ENCODE results near the gene KRT31. TPM values are rescaled to one million over a fixed set of nuclear protein-coding genes. Genes with fewer than 3 reads are reported as not detected.
"Not testable (repeated sequence)": the region's sequence is repeated elsewhere in the genome, so short reads cannot be mapped to it uniquely, and the experiment has no call there.

The KRT31 gene
- polyA plus RNA-seq, 5 donors, result 0.32 TPM; not detected in 4

GRCh38 chr17:41417576-41418015 lies 20.2 kb upstream of the KRT31 start:
- no peak for DNase-seq

- DNase-seq, result no peak
Measured at GRCh38 chr17:41417127-41417526, 19.7 kb upstream of the KRT31 start.

GRCh38 chr17:41416479-41416878 lies 19.1 kb upstream of the KRT31 start:
- DNase-seq, result no peak

- DNase-seq, result no peak
Measured at GRCh38 chr17:41415833-41416335, 18.5 kb upstream of the KRT31 start.

- DNase-seq, result no peak
Measured at GRCh38 chr17:41415411-41415810, 18.0 kb upstream of the KRT31 start.

GRCh38 chr17:41413982-41414381 lies 16.6 kb upstream of the KRT31 start:
- DNase-seq, result no peak

GRCh38 chr17:41413353-41413957 lies 16.0 kb upstream of the KRT31 start:
- peak; percentile 14 to 26 for DNase-seq

GRCh38 chr17:41411072-41411840 lies 13.8 kb upstream of the KRT31 start:
- no peak for DNase-seq

- no peak for DNase-seq
Measured at GRCh38 chr17:41407226-41407625, 9.8 kb upstream of the KRT31 start.

- DNase-seq, result no peak
Measured at GRCh38 chr17:41406205-41406604, 8.8 kb upstream of the KRT31 start.

- no peak for DNase-seq
Measured at GRCh38 chr17:41404024-41404671, 6.7 kb upstream of the KRT31 start.

- no peak for DNase-seq
Measured at GRCh38 chr17:41403404-41404023, 6.1 kb upstream of the KRT31 start.

- DNase-seq, result no peak
Measured at GRCh38 chr17:41402161-41402560, 4.8 kb upstream of the KRT31 start.

- DNase-seq, result no peak
Measured at GRCh38 chr17:41396340-41396739, 1.1 kb downstream of the KRT31 start.

- DNase-seq, result no peak
Measured at GRCh38 chr17:41395611-41396010, 1.8 kb downstream of the KRT31 start.

GRCh38 chr17:41395044-41395443 lies 2.4 kb downstream of the KRT31 start:
- DNase-seq, result not testable (repeated sequence)

- no peak for DNase-seq
Measured at GRCh38 chr17:41394254-41394996, 3.0 kb downstream of the KRT31 start.

GRCh38 chr17:41393826-41394225 lies 3.6 kb downstream of the KRT31 start:
- no peak for DNase-seq

- no peak for DNase-seq
Measured at GRCh38 chr17:41393294-41393693, 4.1 kb downstream of the KRT31 start.

- DNase-seq, result no peak
Measured at GRCh38 chr17:41392278-41392677, 5.1 kb downstream of the KRT31 start.

GRCh38 chr17:41391535-41391934 lies 5.9 kb downstream of the KRT31 start:
- DNase-seq, result no peak
